Fibroblast of lung (primary cell): ENCODE measurements around the gene C3orf70. TPM values are rescaled to one million over a fixed set of nuclear protein-coding genes. Genes with fewer than 3 reads are reported as not detected.
A peak's percentile ranks its signal among the peaks of the same experiment; 100 is the strongest.

ENCODE experiments used
- DNase-seq, 2 donors: peaks; one replicate each; pipeline versions ENCODE4 v3.0.0 to v3.0.0-alpha.2; 2010; ENCODE audit warnings: low read depth in 2 of 2
- H2AFZ ChIP-seq: 2 replicates; pipeline ENCODE4 v1.5.1; 2012; ENCODE audit warnings: low read length, control low read depth, inconsistent platforms
- H3K27ac ChIP-seq: 2 replicates; pipeline ENCODE4 v1.5.1; 2011; ENCODE audit warnings: low read length, control low read depth; ENCODE audit not compliant: insufficient read depth
- H3K27me3 ChIP-seq: 2 replicates; pipeline ENCODE4 v1.5.1; 2011; ENCODE audit warnings: mild to moderate bottlenecking, low read length; ENCODE audit not compliant: control insufficient read depth, insufficient read depth
- H3K36me3 ChIP-seq: 2 replicates; pipeline ENCODE4 v1.5.1; 2011; ENCODE audit warnings: low read length; ENCODE audit not compliant: control insufficient read depth, insufficient read depth
- H3K4me1 ChIP-seq: 2 replicates; pipeline ENCODE4 v1.5.1; 2011; ENCODE audit warnings: low read length; ENCODE audit not compliant: control insufficient read depth, insufficient read depth; ENCODE audit errors: extremely low read depth
- H3K4me2 ChIP-seq: 2 replicates; pipeline ENCODE4 v1.5.1; 2011; ENCODE audit warnings: low read length, control low read depth; ENCODE audit not compliant: insufficient read depth; ENCODE audit errors: extremely low read depth
- H3K4me3 ChIP-seq, 4 experiments: fragments of 200-600 bp in 1 of 4; sonication (generic) in 1 of 4; replicated peaks in 1 of 4; 2 replicates each; pipeline ENCODE4 v1.5.1; 2011 to 2016; ENCODE audit warnings: low read length in 4 of 4, low read depth in 3 of 4, mild to moderate bottlenecking in 3 of 4, control low read depth in 2 of 4, inconsistent platforms in 1 of 4, mixed read lengths in 1 of 4; ENCODE audit not compliant: insufficient read depth in 1 of 4; ENCODE audit errors: control extremely low read depth in 1 of 4
- H3K79me2 ChIP-seq: 2 replicates; pipeline ENCODE4 v1.5.1; 2012; ENCODE audit warnings: mild to moderate bottlenecking, low read length, inconsistent platforms; ENCODE audit not compliant: control insufficient read depth, insufficient read depth
- H3K9ac ChIP-seq: 2 replicates; pipeline ENCODE4 v1.5.1; 2011; ENCODE audit warnings: mild to moderate bottlenecking, low read length, control low read depth; ENCODE audit not compliant: insufficient read depth
- H3K9me3 ChIP-seq: 2 replicates; pipeline ENCODE4 v1.5.1; 2012; ENCODE audit warnings: low read depth, low read length; ENCODE audit not compliant: control insufficient read depth, insufficient read depth
- H4K20me1 ChIP-seq: 2 replicates; pipeline ENCODE4 v1.5.1; 2011; ENCODE audit warnings: low read length; ENCODE audit not compliant: control insufficient read depth, insufficient read depth; ENCODE audit errors: extremely low read depth
- CTCF ChIP-seq, 2 donors: IDR thresholded peaks in 1 of 2; conservative IDR thresholded peaks in 1 of 2; 1 replicate in 1 of 2; 2 replicates in 1 of 2; pipeline ENCODE4 v1.5.1; 2011 to 2012; ENCODE audit warnings: low read length in 2 of 2, control low read depth in 1 of 2, inconsistent platforms in 1 of 2, low read depth in 1 of 2, mild to moderate bottlenecking in 1 of 2
- EZH2 ChIP-seq: IDR thresholded peaks from 2 replicates; pipeline ENCODE4 v1.5.1; 2012; ENCODE audit warnings: low read length, control low read depth, mild to moderate bottlenecking; ENCODE audit errors: missing control alignments
- polyA plus RNA-seq, 2 donors: library from polyadenylated mRNA; depleted of rRNA in 1 of 2; stranded (reverse) in 1 of 2; unstranded in 1 of 2; fragments of >200 nt; gene quantifications; 2 replicates each; pipeline ENCODE4 v1.2.1, GENCODE V29; 2011 to 2012; ENCODE audit warnings: missing spikeins in 1 of 2
- total RNA-seq: library from RNA; depleted of rRNA; stranded (reverse); fragments of >200 nt; gene quantifications from 2 replicates; pipeline ENCODE4 v1.2.1, GENCODE V29; 2014

C3orf70 gene
- total and polyA plus RNA-seq, 2 donors (not counting 1 experiment from before 2014, with no cell fraction given) = 0.33 to 4.7 TPM

DNA sequence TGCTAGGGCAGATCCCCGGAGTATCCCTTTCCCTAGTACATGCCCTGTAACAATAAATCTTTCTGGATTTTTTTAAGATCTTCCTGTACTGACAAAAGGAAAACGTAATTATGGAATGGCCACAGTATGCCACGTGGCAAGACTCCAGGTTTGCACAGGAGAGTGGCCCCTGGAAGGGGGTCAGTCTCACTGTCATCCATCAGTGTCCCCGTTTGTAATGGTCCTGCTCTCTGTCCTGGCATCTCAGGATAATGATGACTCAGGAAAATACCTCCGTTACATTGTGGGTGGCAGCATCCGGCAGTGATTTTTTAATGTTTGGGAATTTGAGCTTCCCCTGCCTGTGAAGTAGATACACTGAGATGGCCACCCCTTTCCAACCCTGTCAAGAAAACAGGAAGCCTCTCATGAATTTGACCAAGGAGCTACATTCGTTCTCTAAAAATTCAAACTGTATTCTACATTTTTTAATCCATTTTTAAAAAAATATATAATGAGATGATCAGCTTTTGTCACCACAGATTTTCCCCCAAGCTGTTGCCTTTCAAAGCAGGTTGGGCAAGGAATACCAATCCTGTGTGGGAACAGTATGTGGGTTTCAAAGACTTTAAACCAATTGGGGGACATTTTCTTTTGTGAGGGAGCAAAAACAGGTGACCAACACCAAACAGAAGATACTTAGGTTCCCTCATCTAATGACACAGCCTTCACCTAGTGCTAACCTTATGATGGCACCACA is 110.4 kb downstream of the C3orf70 start:
- Histone ChIP-seq H3K27me3 (no peaks in the 10 kb centered on the region), H3K36me3 (no peaks in the 10 kb centered on the region), H3K9ac (no peak overlapping the region), H4K20me1 (no peaks in the 10 kb centered on the region), H3K9me3 (no peaks in the 10 kb centered on the region), H3K4me2 (no peak overlapping the region), H3K79me2 (no peaks in the 10 kb centered on the region), H3K4me3 (no peak overlapping the region), H3K27ac (no peak overlapping the region), H2AFZ (no peak overlapping the region), H3K4me1 (peaks cover 4% of the 10 kb centered on the region)
- TF ChIP-seq CTCF (conservative IDR thresholded peaks at IDR 0.05 in 1 of 2, IDR thresholded peaks at IDR 0.05 in 1 of 2; ENCODE audit: low read depth in 1 of 2, low read length in 2 of 2) (no peak), EZH2 (no peak)
- peak in 1 of 2 donors; percentile 62 for DNase-seq

DNA sequence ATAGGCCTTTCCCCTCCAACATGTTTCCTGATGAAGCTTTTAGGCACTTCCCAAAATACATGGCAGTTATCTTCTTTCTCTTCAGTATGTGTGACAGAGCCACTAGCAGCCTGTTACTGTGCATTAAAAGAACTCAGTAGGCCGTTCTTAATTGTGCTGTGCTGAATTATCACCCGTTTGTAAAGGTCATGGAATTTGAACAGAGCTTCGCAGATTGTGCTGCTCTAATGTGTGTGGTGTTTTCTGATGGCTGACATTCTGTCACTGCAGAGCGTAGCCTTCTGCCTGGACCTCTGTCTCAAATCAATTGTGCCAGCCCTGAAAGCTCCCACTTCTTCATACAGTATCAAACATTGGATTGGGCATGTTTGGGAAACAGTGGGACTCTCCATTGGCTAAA is 111.3 kb downstream of the C3orf70 start:
- Histone ChIP-seq H3K9ac (no peak overlapping the region), H3K9me3 (no peaks in the 10 kb centered on the region), H4K20me1 (no peaks in the 10 kb centered on the region), H3K4me1 (peaks cover 4% of the 10 kb centered on the region), H2AFZ (no peak overlapping the region), H3K36me3 (no peaks in the 10 kb centered on the region), H3K4me2 (no peak overlapping the region), H3K27me3 (no peaks in the 10 kb centered on the region), H3K79me2 (no peaks in the 10 kb centered on the region), H3K27ac (no peak overlapping the region), H3K4me3 (no peak overlapping the region)
- TF ChIP-seq EZH2 (no peak), CTCF (conservative IDR thresholded peaks at IDR 0.05 in 1 of 2, IDR thresholded peaks at IDR 0.05 in 1 of 2; ENCODE audit: low read depth in 1 of 2, low read length in 2 of 2) (no peak)
- no peak for DNase-seq

DNA sequence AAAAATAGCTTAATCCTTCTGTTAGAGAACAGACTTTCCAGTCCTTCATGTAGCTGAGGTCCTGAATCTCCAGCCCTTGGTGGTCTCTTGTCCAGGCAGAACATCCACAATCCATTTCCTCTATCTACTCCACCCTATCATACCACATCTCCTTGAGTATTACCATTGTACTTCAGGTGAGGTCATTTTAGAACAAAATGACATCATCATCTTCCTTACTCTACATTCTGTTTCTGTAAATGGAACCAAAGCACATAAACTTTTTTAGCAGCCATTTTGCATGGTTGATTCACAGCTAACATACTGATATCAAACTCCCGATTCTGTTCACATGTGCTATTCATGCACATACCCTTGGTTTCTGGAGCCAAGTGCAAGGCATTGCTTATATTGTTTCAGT is 112.4 kb downstream of the C3orf70 start:
- H3K9me3 ChIP-seq = no peaks in the 10 kb centered on the region
- H3K9ac ChIP-seq = no peak overlapping the region
- no peaks in the 10 kb centered on the region for H3K79me2 ChIP-seq
- no peaks in the 10 kb centered on the region for H3K27me3 ChIP-seq
- H3K36me3 ChIP-seq = no peaks in the 10 kb centered on the region
- no peaks in the 10 kb centered on the region for H4K20me1 ChIP-seq
- no peak overlapping the region for H3K27ac ChIP-seq
- H3K4me1 ChIP-seq = peaks cover 4% of the 10 kb centered on the region
- no peak for DNase-seq
- no peak overlapping the region for H3K4me3 ChIP-seq
- H2AFZ ChIP-seq = no peak overlapping the region
- no peak overlapping the region for H3K4me2 ChIP-seq
- TF ChIP-seq EZH2 = no peak
- no peak for TF ChIP-seq CTCF (conservative IDR thresholded peaks at IDR 0.05 in 1 of 2, IDR thresholded peaks at IDR 0.05 in 1 of 2; ENCODE audit: low read depth in 1 of 2, low read length in 2 of 2)
